ENCODE measurements around the gene LRRC59. TPM values are rescaled to one million over a fixed set of nuclear protein-coding genes. Genes with fewer than 3 reads are reported as not detected.

The LRRC59 gene
- total and polyA plus RNA-seq, 2 of the 13 experiments (the other 11 are each of a cell fraction or from before 2014, with no cell fraction given), result 87.3 to 222 TPM

- 0 out of 2 replicates have a peak, but pooled peaks have one; percentile 46 for TF ChIP-seq NFATC3 (CRISPR knock-in tag; IDR thresholded peaks at IDR 0.05)
- peak; percentile 27 for TF ChIP-seq PHF5A (CRISPR knock-in tag; IDR thresholded peaks at IDR 0.05; ENCODE audit: low read depth, unreplicated experiment)
- TF ChIP-seq CC2D1A (CRISPR knock-in tag; IDR thresholded peaks at IDR 0.05), result no peak
- peak; percentile 35; the same call in 1 of the 2 replicates for TF ChIP-seq MAX (IDR thresholded peaks at IDR 0.05)
- no peak for TF ChIP-seq PRDM15 (CRISPR knock-in tag; IDR thresholded peaks at IDR 0.05)
- TF ChIP-seq NCOR1 (IDR thresholded peaks at IDR 0.05; ENCODE audit: borderline replicate concordance, low read length), result no peak
- TF ChIP-seq, protein P1, sequence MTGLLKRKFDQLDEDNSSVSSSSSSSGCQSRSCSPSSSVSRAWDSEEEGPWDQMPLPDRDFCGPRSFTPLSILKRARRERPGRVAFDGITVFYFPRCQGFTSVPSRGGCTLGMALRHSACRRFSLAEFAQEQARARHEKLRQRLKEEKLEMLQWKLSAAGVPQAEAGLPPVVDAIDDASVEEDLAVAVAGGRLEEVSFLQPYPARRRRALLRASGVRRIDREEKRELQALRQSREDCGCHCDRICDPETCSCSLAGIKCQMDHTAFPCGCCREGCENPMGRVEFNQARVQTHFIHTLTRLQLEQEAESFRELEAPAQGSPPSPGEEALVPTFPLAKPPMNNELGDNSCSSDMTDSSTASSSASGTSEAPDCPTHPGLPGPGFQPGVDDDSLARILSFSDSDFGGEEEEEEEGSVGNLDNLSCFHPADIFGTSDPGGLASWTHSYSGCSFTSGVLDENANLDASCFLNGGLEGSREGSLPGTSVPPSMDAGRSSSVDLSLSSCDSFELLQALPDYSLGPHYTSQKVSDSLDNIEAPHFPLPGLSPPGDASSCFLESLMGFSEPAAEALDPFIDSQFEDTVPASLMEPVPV (CRISPR knock-in tag; IDR thresholded peaks at IDR 0.05), result no peak
- TF ChIP-seq, protein P2, sequence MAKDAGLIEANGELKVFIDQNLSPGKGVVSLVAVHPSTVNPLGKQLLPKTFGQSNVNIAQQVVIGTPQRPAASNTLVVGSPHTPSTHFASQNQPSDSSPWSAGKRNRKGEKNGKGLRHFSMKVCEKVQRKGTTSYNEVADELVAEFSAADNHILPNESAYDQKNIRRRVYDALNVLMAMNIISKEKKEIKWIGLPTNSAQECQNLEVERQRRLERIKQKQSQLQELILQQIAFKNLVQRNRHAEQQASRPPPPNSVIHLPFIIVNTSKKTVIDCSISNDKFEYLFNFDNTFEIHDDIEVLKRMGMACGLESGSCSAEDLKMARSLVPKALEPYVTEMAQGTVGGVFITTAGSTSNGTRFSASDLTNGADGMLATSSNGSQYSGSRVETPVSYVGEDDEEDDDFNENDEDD (CRISPR knock-in tag; IDR thresholded peaks at IDR 0.05; ENCODE audit: borderline replicate concordance), result no peak
- TF ChIP-seq ZFX (CRISPR knock-in tag; IDR thresholded peaks at IDR 0.05; ENCODE audit: low read depth), result 0 out of 2 replicates have a peak, but pooled peaks have one; percentile 9
- peak; percentile 72; the same call in 1 of the 2 replicates for TF ChIP-seq ZNF598 (CRISPR knock-in tag; IDR thresholded peaks at IDR 0.05; ENCODE audit: borderline replicate concordance)
- TF ChIP-seq, protein P3, sequence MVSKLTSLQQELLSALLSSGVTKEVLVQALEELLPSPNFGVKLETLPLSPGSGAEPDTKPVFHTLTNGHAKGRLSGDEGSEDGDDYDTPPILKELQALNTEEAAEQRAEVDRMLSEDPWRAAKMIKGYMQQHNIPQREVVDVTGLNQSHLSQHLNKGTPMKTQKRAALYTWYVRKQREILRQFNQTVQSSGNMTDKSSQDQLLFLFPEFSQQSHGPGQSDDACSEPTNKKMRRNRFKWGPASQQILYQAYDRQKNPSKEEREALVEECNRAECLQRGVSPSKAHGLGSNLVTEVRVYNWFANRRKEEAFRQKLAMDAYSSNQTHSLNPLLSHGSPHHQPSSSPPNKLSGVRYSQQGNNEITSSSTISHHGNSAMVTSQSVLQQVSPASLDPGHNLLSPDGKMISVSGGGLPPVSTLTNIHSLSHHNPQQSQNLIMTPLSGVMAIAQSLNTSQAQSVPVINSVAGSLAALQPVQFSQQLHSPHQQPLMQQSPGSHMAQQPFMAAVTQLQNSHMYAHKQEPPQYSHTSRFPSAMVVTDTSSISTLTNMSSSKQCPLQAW (CRISPR knock-in tag; IDR thresholded peaks at IDR 0.05), result peak; percentile 60; the same call in 1 of the 2 replicates
- TF ChIP-seq KDM1A (CRISPR knock-in tag; IDR thresholded peaks at IDR 0.05), result no peak
- TF ChIP-seq ZNF672 (CRISPR knock-in tag; IDR thresholded peaks at IDR 0.05), result no peak
- no peak for TF ChIP-seq ATRX (CRISPR knock-in tag; IDR thresholded peaks at IDR 0.05; ENCODE audit: borderline replicate concordance)
- TF ChIP-seq U2AF1 (optimal IDR thresholded peaks at IDR 0.05; ENCODE audit: low read depth, low read length), result no peak
- no peak; the same call in 1 of the 2 replicates for TF ChIP-seq ZNF225 (CRISPR knock-in tag; IDR thresholded peaks at IDR 0.05)
- TF ChIP-seq EHMT2 (IDR thresholded peaks at IDR 0.05; ENCODE audit: borderline replicate concordance, low read depth, low read length), result no peak
- TF ChIP-seq POLR2G (IDR thresholded peaks at IDR 0.05; ENCODE audit: low read depth, low read length), result peak; percentile 46
- 0 out of 2 replicates have a peak, but pooled peaks have one; percentile 28 for TF ChIP-seq ZNF768 (CRISPR knock-in tag; IDR thresholded peaks at IDR 0.05)
- no peak for TF ChIP-seq FIP1L1 (IDR thresholded peaks at IDR 0.05; ENCODE audit: borderline replicate concordance, insufficient read depth, low read depth, low read length)
These were observed 35.5 kb downstream of the LRRC59 start (continued) for GRCh38 chr17:50361561-50362480.

All from HepG2 (cell line).